GM19468 (cell line): ENCODE data around the gene SMIM35.

ENCODE experiments used
- ATAC-seq: cut with Tn5 transposase; IDR thresholded peaks from one replicate; pipeline ENCODE4 v1.9.1; 2021; ENCODE audit warnings: mild to moderate bottlenecking, moderate library complexity, moderate number of reproducible peaks; ENCODE audit not compliant: unreplicated experiment; ENCODE audit errors: extremely low read depth

SMIM35 gene

GRCh38 chr11:118086913-118087768 is at the start of gene SMIM35:
Gene SMIM35 (minus strand): TSS chr11:118086963. CDS start chr11:118086757, 206 bp downstream.
- no peak for ATAC-seq

GRCh38 chr11:118136341-118136740 is 49.6 kb upstream of the SMIM35 start:
- no peak for ATAC-seq

GRCh38 chr11:118135796-118136165 is 49.0 kb upstream of the SMIM35 start:
- no peak for ATAC-seq

GRCh38 chr11:118135051-118135795 is 48.5 kb upstream of the SMIM35 start:
- ATAC-seq = no peak

GRCh38 chr11:118133816-118134215 is 47.1 kb upstream of the SMIM35 start:
- no peak for ATAC-seq

- no peak for ATAC-seq
Observed at GRCh38 chr11:118132385-118133151, 45.8 kb upstream of the SMIM35 start.

- no peak for ATAC-seq
Observed at GRCh38 chr11:118129471-118130172, 42.9 kb upstream of the SMIM35 start.

- no peak for ATAC-seq
Observed at GRCh38 chr11:118128721-118129470, 42.1 kb upstream of the SMIM35 start.

GRCh38 chr11:118128310-118128709 is 41.5 kb upstream of the SMIM35 start:
- no peak for ATAC-seq

- ATAC-seq = no peak
Observed at GRCh38 chr11:118126082-118126838, 39.5 kb upstream of the SMIM35 start.

- no peak for ATAC-seq
Observed at GRCh38 chr11:118124929-118125535, 38.3 kb upstream of the SMIM35 start.

GRCh38 chr11:118120793-118121192 is 34.0 kb upstream of the SMIM35 start:
- ATAC-seq = no peak

- ATAC-seq = no peak
Observed at GRCh38 chr11:118117790-118118601, 31.2 kb upstream of the SMIM35 start.

GRCh38 chr11:118115048-118115447 is 28.3 kb upstream of the SMIM35 start:
- ATAC-seq = no peak

GRCh38 chr11:118114266-118114665 is 27.5 kb upstream of the SMIM35 start:
- no peak for ATAC-seq

- ATAC-seq = no peak
Observed at GRCh38 chr11:118112711-118113430, 26.1 kb upstream of the SMIM35 start.

- ATAC-seq = no peak
Observed at GRCh38 chr11:118111744-118112035, 24.9 kb upstream of the SMIM35 start.
